DOHH2 (cell line): ENCODE measurements around the gene EGF.

ENCODE experiments used
- EZH2phosphoT487 ChIP-seq: fragments of 200-600 bp; sonication (generic); IDR thresholded peaks from 2 replicates; pipeline ENCODE4 v1.6.1; 2017; ENCODE audit warnings: borderline replicate concordance, mild to moderate bottlenecking, antibody characterized with exemption, low read length, moderate library complexity, mixed read lengths
- TF ChIP-seq, protein P1 (sequence below): fragments of 200-600 bp; sonication (generic); IDR thresholded peaks from one replicate; pipeline ENCODE4 v1.5.1; 2014; ENCODE audit warnings: antibody characterized with exemption, mild to moderate bottlenecking, low read depth, low read length; ENCODE audit not compliant: poor library complexity, severe bottlenecking

- TF ChIP-seq, protein P1, sequence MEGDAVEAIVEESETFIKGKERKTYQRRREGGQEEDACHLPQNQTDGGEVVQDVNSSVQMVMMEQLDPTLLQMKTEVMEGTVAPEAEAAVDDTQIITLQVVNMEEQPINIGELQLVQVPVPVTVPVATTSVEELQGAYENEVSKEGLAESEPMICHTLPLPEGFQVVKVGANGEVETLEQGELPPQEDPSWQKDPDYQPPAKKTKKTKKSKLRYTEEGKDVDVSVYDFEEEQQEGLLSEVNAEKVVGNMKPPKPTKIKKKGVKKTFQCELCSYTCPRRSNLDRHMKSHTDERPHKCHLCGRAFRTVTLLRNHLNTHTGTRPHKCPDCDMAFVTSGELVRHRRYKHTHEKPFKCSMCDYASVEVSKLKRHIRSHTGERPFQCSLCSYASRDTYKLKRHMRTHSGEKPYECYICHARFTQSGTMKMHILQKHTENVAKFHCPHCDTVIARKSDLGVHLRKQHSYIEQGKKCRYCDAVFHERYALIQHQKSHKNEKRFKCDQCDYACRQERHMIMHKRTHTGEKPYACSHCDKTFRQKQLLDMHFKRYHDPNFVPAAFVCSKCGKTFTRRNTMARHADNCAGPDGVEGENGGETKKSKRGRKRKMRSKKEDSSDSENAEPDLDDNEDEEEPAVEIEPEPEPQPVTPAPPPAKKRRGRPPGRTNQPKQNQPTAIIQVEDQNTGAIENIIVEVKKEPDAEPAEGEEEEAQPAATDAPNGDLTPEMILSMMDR = no peak
- TF ChIP-seq EZH2phosphoT487 = no peak
Measured at GRCh38 chr4:110061076-110061475, 148.4 kb downstream of the EGF start.
